Measurements from ENCODE around the gene B4GALT7.
"Not testable (repeated sequence)": the region's sequence is repeated elsewhere in the genome, so short reads cannot be mapped to it uniquely, and the experiment has no call there.

B4GALT7 gene

DNA sequence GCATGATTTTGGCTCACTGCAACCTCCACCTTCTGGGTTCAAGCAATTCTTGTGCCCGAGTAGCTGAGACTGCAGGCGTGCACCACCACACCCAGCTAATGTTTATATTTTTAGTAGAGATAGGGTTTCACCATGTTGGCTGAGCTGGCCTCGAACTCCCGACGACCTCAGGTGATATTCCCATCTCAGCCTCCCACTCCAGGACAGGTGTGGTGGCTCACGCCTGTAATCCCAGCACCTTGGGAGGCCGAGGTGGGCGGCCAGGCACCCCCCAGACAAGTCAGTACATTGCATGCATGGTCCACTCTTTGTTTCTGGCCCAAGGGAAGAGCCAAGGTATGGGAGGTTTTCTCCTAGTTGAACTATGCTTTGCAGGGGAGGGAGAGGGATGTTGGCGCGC lies 24.2 kb downstream of the B4GALT7 start:
- not testable (repeated sequence) for H3K4me3 ChIP-seq (ENCODE audit: low read depth in 1 of 2, low read length in 2 of 2); H3K9me3 ChIP-seq (ENCODE audit: control insufficient read depth in 1 of 2, low read length in 2 of 2); H3K4me1 ChIP-seq (ENCODE audit: control insufficient read depth in 1 of 2, insufficient read depth in 2 of 2, low read length in 2 of 2); H3K27ac ChIP-seq (ENCODE audit: low read depth, low read length); H3K9ac ChIP-seq (ENCODE audit: low read depth in 1 of 2, low read length in 2 of 2); H3K27me3 ChIP-seq (ENCODE audit: control insufficient read depth in 1 of 2, insufficient read depth in 2 of 2, low read length in 2 of 2)
- peaks cover 0 to 20% of the 10 kb centered on the region in 2 donors for H3K36me3 ChIP-seq (ENCODE audit: control insufficient read depth in 1 of 2, insufficient read depth in 2 of 2, low read length in 2 of 2)

DNA sequence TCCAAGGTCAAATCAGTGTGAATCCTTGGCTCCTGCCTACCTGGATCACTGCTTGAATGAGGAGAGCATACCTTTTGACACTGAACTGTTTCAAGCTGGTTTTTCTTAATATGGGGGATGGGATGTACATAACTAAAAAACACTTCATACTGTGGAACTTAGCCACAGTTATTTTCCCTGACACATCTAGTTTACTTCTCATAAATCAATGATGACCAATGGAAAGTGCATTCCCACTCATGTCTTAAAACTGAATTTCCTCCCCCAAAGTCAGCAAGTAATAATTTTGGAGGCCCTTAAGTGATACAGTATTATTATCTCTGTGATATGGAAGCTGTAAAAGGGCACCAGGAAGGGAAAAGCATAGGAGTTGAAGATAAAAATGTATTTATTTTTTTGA lies 30.3 kb downstream of the B4GALT7 start:
- H3K27ac ChIP-seq (ENCODE audit: low read depth, low read length); H3K9me3 ChIP-seq (ENCODE audit: control insufficient read depth in 1 of 2, low read length in 2 of 2); H3K4me1 ChIP-seq (ENCODE audit: control insufficient read depth in 1 of 2, insufficient read depth in 2 of 2, low read length in 2 of 2); H3K36me3 ChIP-seq (ENCODE audit: control insufficient read depth in 1 of 2, insufficient read depth in 2 of 2, low read length in 2 of 2); H3K4me3 ChIP-seq (ENCODE audit: low read depth in 1 of 2, low read length in 2 of 2); H3K9ac ChIP-seq (ENCODE audit: low read depth in 1 of 2, low read length in 2 of 2); H3K27me3 ChIP-seq (ENCODE audit: control insufficient read depth in 1 of 2, insufficient read depth in 2 of 2, low read length in 2 of 2): not testable (repeated sequence)

DNA sequence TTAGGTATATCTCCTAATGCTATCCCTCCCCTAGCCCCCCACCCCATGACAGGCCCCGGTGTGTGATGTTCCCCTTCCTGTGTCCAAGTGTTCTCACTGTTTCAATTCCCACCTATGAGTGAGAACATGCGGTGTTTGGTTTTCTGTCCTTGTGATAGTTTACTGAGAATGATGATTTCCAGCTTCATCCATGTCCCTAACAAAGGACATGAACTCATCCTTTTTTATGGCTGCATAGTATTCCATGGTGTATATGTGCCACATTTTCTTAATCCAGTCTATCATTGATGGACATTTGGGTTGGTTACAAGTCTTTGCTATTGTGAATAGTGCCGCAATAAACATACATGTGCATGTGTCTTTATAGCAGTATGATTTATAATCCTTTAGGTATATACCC lies 35.0 kb downstream of the B4GALT7 start:
- H3K36me3 ChIP-seq (ENCODE audit: control insufficient read depth in 1 of 2, insufficient read depth in 2 of 2, low read length in 2 of 2); H3K4me3 ChIP-seq (ENCODE audit: low read depth in 1 of 2, low read length in 2 of 2); H3K4me1 ChIP-seq (ENCODE audit: control insufficient read depth in 1 of 2, insufficient read depth in 2 of 2, low read length in 2 of 2); H3K27ac ChIP-seq (ENCODE audit: low read depth, low read length); H3K9ac ChIP-seq (ENCODE audit: low read depth in 1 of 2, low read length in 2 of 2); H3K27me3 ChIP-seq (ENCODE audit: control insufficient read depth in 1 of 2, insufficient read depth in 2 of 2, low read length in 2 of 2); H3K9me3 ChIP-seq (ENCODE audit: control insufficient read depth in 1 of 2, low read length in 2 of 2): not testable (repeated sequence)

DNA sequence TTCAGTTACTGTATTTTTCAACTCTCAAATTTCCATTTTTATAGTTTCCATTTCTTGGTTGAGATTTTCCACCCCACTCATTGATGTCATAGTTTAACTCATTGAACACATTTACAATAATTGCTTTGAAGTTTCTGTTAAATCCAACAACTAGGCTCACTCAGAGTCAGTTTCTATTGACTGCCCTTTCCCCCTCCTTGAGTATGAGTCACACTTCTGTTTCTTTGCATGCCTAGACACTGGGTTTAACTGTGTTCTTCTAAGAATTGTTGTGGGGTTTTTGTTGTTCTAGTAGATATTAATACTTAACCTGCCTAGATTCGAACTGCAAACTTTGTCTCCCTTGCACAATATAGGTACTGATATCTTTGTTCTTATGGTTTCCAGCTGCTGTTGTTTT lies 45.5 kb downstream of the B4GALT7 start:
- not testable (repeated sequence) for H3K27ac ChIP-seq (ENCODE audit: low read depth, low read length); H3K9ac ChIP-seq (ENCODE audit: low read depth in 1 of 2, low read length in 2 of 2); H3K4me1 ChIP-seq (ENCODE audit: control insufficient read depth in 1 of 2, insufficient read depth in 2 of 2, low read length in 2 of 2); H3K4me3 ChIP-seq (ENCODE audit: low read depth in 1 of 2, low read length in 2 of 2); H3K9me3 ChIP-seq (ENCODE audit: control insufficient read depth in 1 of 2, low read length in 2 of 2); H3K27me3 ChIP-seq (ENCODE audit: control insufficient read depth in 1 of 2, insufficient read depth in 2 of 2, low read length in 2 of 2); H3K36me3 ChIP-seq (ENCODE audit: control insufficient read depth in 1 of 2, insufficient read depth in 2 of 2, low read length in 2 of 2)

DNA sequence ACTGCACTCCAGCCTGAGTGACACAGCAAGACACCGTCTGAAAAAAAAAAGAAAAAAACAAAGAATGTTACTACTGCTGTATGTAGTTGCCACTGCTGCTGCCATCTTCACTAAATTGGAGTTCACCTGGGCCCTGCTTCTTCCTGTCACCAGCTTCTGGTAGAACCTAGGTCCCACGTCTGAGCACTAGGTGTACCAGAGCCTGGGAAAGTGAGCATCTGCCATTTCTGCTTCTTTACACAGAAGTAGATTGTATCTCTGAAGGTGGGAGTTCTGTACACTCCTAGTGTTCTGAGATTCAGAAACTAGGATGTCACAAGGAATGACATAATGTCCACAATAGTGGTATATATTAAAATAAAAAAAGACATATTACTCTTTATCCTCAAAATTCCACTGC lies 51.3 kb downstream of the B4GALT7 start:
- not testable (repeated sequence) for H3K4me3 ChIP-seq (ENCODE audit: low read depth in 1 of 2, low read length in 2 of 2); H3K9ac ChIP-seq (ENCODE audit: low read depth in 1 of 2, low read length in 2 of 2); H3K27ac ChIP-seq (ENCODE audit: low read depth, low read length); H3K36me3 ChIP-seq (ENCODE audit: control insufficient read depth in 1 of 2, insufficient read depth in 2 of 2, low read length in 2 of 2); H3K4me1 ChIP-seq (ENCODE audit: control insufficient read depth in 1 of 2, insufficient read depth in 2 of 2, low read length in 2 of 2); H3K27me3 ChIP-seq (ENCODE audit: control insufficient read depth in 1 of 2, insufficient read depth in 2 of 2, low read length in 2 of 2); H3K9me3 ChIP-seq (ENCODE audit: control insufficient read depth in 1 of 2, low read length in 2 of 2)

DNA sequence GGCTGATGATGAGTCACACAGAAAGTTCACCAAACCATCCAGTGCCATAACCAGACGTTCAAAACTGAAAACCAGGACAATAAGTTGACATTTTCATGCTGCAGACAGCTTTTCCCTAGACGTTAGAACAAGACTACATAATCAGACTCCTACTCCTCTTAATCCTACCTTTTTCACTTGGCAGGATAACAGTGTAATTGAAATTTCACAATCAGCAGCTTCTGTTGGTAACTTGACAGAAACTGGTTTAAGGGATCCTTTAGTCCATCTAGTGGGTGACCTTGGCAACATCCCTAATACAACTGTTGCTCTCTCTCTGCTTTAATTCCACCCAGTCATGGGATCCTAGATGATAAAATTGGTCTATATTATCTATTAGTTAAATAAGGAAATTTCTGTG lies 57.9 kb downstream of the B4GALT7 start:
- H3K4me1 ChIP-seq (ENCODE audit: control insufficient read depth in 1 of 2, insufficient read depth in 2 of 2, low read length in 2 of 2); H3K27ac ChIP-seq (ENCODE audit: low read depth, low read length); H3K4me3 ChIP-seq (ENCODE audit: low read depth in 1 of 2, low read length in 2 of 2); H3K9me3 ChIP-seq (ENCODE audit: control insufficient read depth in 1 of 2, low read length in 2 of 2); H3K36me3 ChIP-seq (ENCODE audit: control insufficient read depth in 1 of 2, insufficient read depth in 2 of 2, low read length in 2 of 2); H3K9ac ChIP-seq (ENCODE audit: low read depth in 1 of 2, low read length in 2 of 2); H3K27me3 ChIP-seq (ENCODE audit: control insufficient read depth in 1 of 2, insufficient read depth in 2 of 2, low read length in 2 of 2): not testable (repeated sequence)

DNA sequence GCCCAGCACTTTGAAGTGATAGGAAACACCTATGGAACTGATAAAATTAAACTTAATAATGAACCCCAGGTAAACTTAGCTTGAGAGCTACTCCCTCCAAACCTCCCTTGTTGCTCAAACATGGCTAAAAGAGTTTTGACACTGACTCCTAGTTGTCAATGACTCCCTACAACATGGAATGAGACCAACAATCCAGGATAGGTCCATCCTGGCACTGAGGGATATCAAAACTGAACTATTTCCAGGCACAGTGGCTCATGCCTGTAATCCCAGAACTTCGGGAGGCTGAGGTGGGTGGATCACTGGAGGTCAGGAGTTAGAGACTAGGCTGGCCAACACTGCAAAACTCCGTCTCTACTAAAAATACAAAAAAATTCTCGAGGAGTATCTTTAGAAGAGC lies 58.6 kb downstream of the B4GALT7 start:
- not testable (repeated sequence) for H3K9me3 ChIP-seq (ENCODE audit: control insufficient read depth in 1 of 2, low read length in 2 of 2); H3K27ac ChIP-seq (ENCODE audit: low read depth, low read length); H3K36me3 ChIP-seq (ENCODE audit: control insufficient read depth in 1 of 2, insufficient read depth in 2 of 2, low read length in 2 of 2); H3K9ac ChIP-seq (ENCODE audit: low read depth in 1 of 2, low read length in 2 of 2); H3K27me3 ChIP-seq (ENCODE audit: control insufficient read depth in 1 of 2, insufficient read depth in 2 of 2, low read length in 2 of 2); H3K4me3 ChIP-seq (ENCODE audit: low read depth in 1 of 2, low read length in 2 of 2); H3K4me1 ChIP-seq (ENCODE audit: control insufficient read depth in 1 of 2, insufficient read depth in 2 of 2, low read length in 2 of 2)

Data from duodenal mucosa (tissue), 2 donors.